Neuronal stem cell (in vitro differentiated cells): ENCODE data around the gene CALU.

Source experiments
- DNase-seq: peaks from one replicate; pipeline ENCODE4 v3.0.0-alpha.2; 2013; ENCODE audit warnings: low spot score
- H2AFZ ChIP-seq: one replicate; pipeline ENCODE4 v1.6.1; 2013; ENCODE audit warnings: mild to moderate bottlenecking, low read length, inconsistent platforms
- H2AK5ac ChIP-seq: 2 replicates; pipeline ENCODE4 v1.6.1; 2013; ENCODE audit warnings: low read depth, mild to moderate bottlenecking, inconsistent platforms, low read length, moderate library complexity, mixed read lengths
- H2BK120ac ChIP-seq: 2 replicates; pipeline ENCODE4 v1.6.1; 2013; ENCODE audit warnings: low read depth, mild to moderate bottlenecking, inconsistent platforms, low read length, moderate library complexity, mixed read lengths
- H2BK12ac ChIP-seq: one replicate; pipeline ENCODE4 v1.6.1; 2013; ENCODE audit warnings: low read length, inconsistent platforms
- H2BK15ac ChIP-seq: 2 replicates; pipeline ENCODE4 v1.6.1; 2013; ENCODE audit warnings: mild to moderate bottlenecking, low read length, inconsistent platforms, mixed read lengths
- H2BK5ac ChIP-seq: one replicate; pipeline ENCODE4 v1.6.1; 2013; ENCODE audit warnings: inconsistent platforms, mild to moderate bottlenecking, low read length, moderate library complexity
- H3K14ac ChIP-seq: one replicate; pipeline ENCODE4 v1.6.1; 2013; ENCODE audit warnings: low read length, inconsistent platforms
- H3K18ac ChIP-seq: 2 replicates; pipeline ENCODE4 v1.6.1; 2013; ENCODE audit warnings: low read length, inconsistent platforms
- H3K23ac ChIP-seq: 2 replicates; pipeline ENCODE4 v1.6.1; 2013; ENCODE audit warnings: low read depth, mild to moderate bottlenecking, mixed read lengths, low read length, inconsistent platforms; ENCODE audit not compliant: poor library complexity
- H3K27ac ChIP-seq: replicated peaks from 3 replicates; pipeline ENCODE4 v1.5.1; 2013; ENCODE audit warnings: low read length, inconsistent platforms
- H3K27me3 ChIP-seq, 3 experiments: 2 replicates each; pipeline ENCODE4 v1.6.1; 2013; ENCODE audit warnings: low read length in 3 of 3, mild to moderate bottlenecking in 2 of 3, inconsistent platforms in 1 of 3, low read depth in 1 of 3, mixed read lengths in 1 of 3, moderate library complexity in 1 of 3; ENCODE audit not compliant: control insufficient read depth in 3 of 3, insufficient read depth in 3 of 3
- H3K36me3 ChIP-seq, 2 donors: replicated peaks in 1 of 2; 2 replicates each; pipeline ENCODE4 v1.6.1; 2013; ENCODE audit warnings: low read length in 2 of 2; ENCODE audit not compliant: control insufficient read depth in 2 of 2, insufficient read depth in 2 of 2
- H3K4ac ChIP-seq: 2 replicates; pipeline ENCODE4 v1.6.1; 2013; ENCODE audit warnings: inconsistent platforms, mild to moderate bottlenecking, low read length, moderate library complexity
- H3K4me1 ChIP-seq, 2 donors: 1 replicate in 1 of 2; 2 replicates in 1 of 2; pipeline ENCODE4 v1.6.1; 2013; ENCODE audit warnings: low read length in 2 of 2, low read depth in 1 of 2; ENCODE audit not compliant: control insufficient read depth in 2 of 2, insufficient read depth in 1 of 2
- H3K4me2 ChIP-seq: one replicate; pipeline ENCODE4 v1.6.1; 2013; ENCODE audit warnings: mild to moderate bottlenecking, low read length, inconsistent platforms; ENCODE audit not compliant: insufficient read depth, poor library complexity, severe bottlenecking
- H3K4me3 ChIP-seq, 2 donors: 2 replicates each; pipeline ENCODE4 v1.5.1; 2013; ENCODE audit warnings: low read length in 2 of 2, mild to moderate bottlenecking in 2 of 2, inconsistent platforms in 1 of 2, moderate library complexity in 1 of 2
- H3K79me1 ChIP-seq: one replicate; pipeline ENCODE4 v1.6.1; 2013; ENCODE audit warnings: low read depth, mild to moderate bottlenecking, inconsistent platforms, low read length, moderate library complexity
- H3K9ac ChIP-seq: one replicate; pipeline ENCODE4 v1.6.1; 2013; ENCODE audit warnings: mild to moderate bottlenecking, low read depth, low read length, inconsistent platforms; ENCODE audit not compliant: poor library complexity
- H3K9me3 ChIP-seq, 2 donors: replicated peaks in 1 of 2; 2 replicates each; pipeline versions ENCODE3 to v1.6.1; 2013; ENCODE audit warnings: low read length in 2 of 2, mild to moderate bottlenecking in 2 of 2, inconsistent platforms in 1 of 2, low read depth in 1 of 2, mixed read lengths in 1 of 2, moderate library complexity in 1 of 2; ENCODE audit not compliant: control insufficient read depth in 2 of 2, insufficient read depth in 1 of 2
- H4K8ac ChIP-seq: one replicate; pipeline ENCODE4 v1.6.1; 2013; ENCODE audit warnings: low read depth, mild to moderate bottlenecking, inconsistent platforms, low read length, moderate library complexity
- H4K91ac ChIP-seq: one replicate; pipeline ENCODE4 v1.6.1; 2013; ENCODE audit warnings: low read length, low read depth, mild to moderate bottlenecking, inconsistent platforms; ENCODE audit not compliant: poor library complexity
- WGBS, 2 donors: extraction: QIAGEN DNeasy Blood & Tissue Kit; methylation state at CpG; one replicate each; pipeline ENCODE4 v1.1.7; 2013; ENCODE audit warnings: missing lambda C conversion rate in 2 of 2, mixed read lengths in 1 of 2; ENCODE audit not compliant: insufficient read length in 2 of 2, insufficient replicate concordance in 1 of 2; ENCODE audit errors: extremely low coverage in 2 of 2; 5-methylcytosine and 5-hydroxymethylcytosine counted together

The CALU gene

DNA sequence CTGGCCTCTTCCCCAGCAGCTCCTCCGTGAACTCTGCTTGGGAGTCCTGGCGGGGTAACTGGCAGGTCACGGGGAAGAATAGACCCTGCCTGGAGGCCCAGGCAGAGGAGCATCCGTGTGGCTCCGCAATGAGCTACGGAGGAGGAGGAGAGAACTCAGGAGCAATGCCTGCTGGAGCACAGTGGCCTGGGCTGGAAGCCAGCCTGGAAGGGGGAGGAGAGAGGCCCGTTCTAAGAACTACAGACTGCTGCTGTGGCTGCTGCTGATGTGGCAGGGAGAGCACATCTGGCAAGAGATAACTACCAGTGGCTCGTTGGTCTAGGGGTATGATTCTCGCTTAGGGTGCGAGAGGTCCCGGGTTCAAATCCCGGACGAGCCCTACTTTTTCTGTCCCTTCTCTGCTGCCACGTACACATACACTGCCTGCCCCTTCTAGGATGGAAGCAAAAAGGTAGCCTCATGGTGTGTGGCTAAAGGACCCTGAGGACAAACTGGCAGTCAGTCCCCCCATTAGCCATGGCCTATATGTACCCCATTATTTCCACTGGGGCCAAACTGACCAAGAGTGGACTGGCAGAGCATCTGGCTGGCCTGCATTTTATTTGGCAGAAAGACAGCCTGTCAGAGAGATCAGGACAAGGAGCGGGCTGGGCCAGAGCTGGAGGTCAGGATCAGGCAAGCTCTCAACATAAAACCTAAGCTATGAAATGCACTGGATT lies 44.1 kb downstream of the CALU start:
- H2AFZ ChIP-seq, result peak overlapping the region; percentile 58

GRCh38 chr7:128785738-128786137 lies 46.6 kb downstream of the CALU start:
- H3K79me1 ChIP-seq, result no peaks in the 10 kb centered on the region
- no peak overlapping the region for H3K4me3 ChIP-seq
- H2BK12ac ChIP-seq, result no peak overlapping the region
- H3K4me2 ChIP-seq, result no peak overlapping the region
- no peak for DNase-seq
- peaks cover 0 to 2% (median 0%) of the 10 kb centered on the region in 3 experiments for H3K27me3 ChIP-seq
- H2BK5ac ChIP-seq, result no peak overlapping the region
- H2AK5ac ChIP-seq, result no peak overlapping the region
- no peak overlapping the region for H3K14ac ChIP-seq
- no peak overlapping the region for H2BK120ac ChIP-seq
- no peak overlapping the region for H3K4ac ChIP-seq
- no peaks in the 10 kb centered on the region for H3K36me3 ChIP-seq
- H4K91ac ChIP-seq, result no peak overlapping the region
- H3K4me1 ChIP-seq, result peaks cover 3 to 4% of the 10 kb centered on the region in 2 donors
- no peak overlapping the region for H2BK15ac ChIP-seq
- H3K9ac ChIP-seq, result no peak overlapping the region
- H3K27ac ChIP-seq, result no peak overlapping the region
- H2AFZ ChIP-seq, result no peak overlapping the region
- no peak overlapping the region for H4K8ac ChIP-seq
- WGBS, 2 donors, result no CpG with 5 or more reads among the region's 3 CpGs
- no peaks in the 10 kb centered on the region for H3K9me3 ChIP-seq
- no peak overlapping the region for H3K23ac ChIP-seq
- H3K18ac ChIP-seq, result no peak overlapping the region

More for the DNA sequence above, 44.1 kb downstream of the CALU start:
- no peaks in the 10 kb centered on the region for H3K36me3 ChIP-seq
- H2BK15ac ChIP-seq, result no peak overlapping the region
- H2BK120ac ChIP-seq, result no peak overlapping the region
- no peak overlapping the region for H3K4ac ChIP-seq
- no peak overlapping the region for H2AK5ac ChIP-seq
- H3K9ac ChIP-seq, result no peak overlapping the region
- H3K23ac ChIP-seq, result peak overlapping the region; percentile 20
- peak overlapping the region; percentile 39 for H3K18ac ChIP-seq
- H3K27me3 ChIP-seq, result peaks cover 0 to 2% (median 0%) of the 10 kb centered on the region in 3 experiments
- DNase-seq, result no peak
- no peak overlapping the region for H2BK12ac ChIP-seq
- H3K14ac ChIP-seq, result no peak overlapping the region
- WGBS, 2 donors, result no CpG with 5 or more reads among the region's 15 CpGs
- peak overlapping the region in 1 of 2 donors; percentile 33 for H3K4me3 ChIP-seq
- H4K8ac ChIP-seq, result no peak overlapping the region
- H3K27ac ChIP-seq, result no peak overlapping the region
- no peak overlapping the region for H2BK5ac ChIP-seq
- H3K4me2 ChIP-seq, result no peak overlapping the region
- peaks cover 0 to 2% of the 10 kb centered on the region in 2 donors for H3K4me1 ChIP-seq
- no peak overlapping the region for H4K91ac ChIP-seq
- no peaks in the 10 kb centered on the region for H3K9me3 ChIP-seq
- no peaks in the 10 kb centered on the region for H3K79me1 ChIP-seq

GRCh38 chr7:128788446-128789412 lies 49.6 kb downstream of the CALU start:
- Histone ChIP-seq H3K79me1 (peaks cover 5% of the 10 kb centered on the region), H3K4me1 (peaks cover 7 to 10% of the 10 kb centered on the region in 2 donors), H3K36me3 (no peaks in the 10 kb centered on the region), H3K27me3 (peaks cover 0 to 2% (median 0%) of the 10 kb centered on the region in 3 experiments), H3K18ac (no peak overlapping the region), H3K9me3 (no peaks in the 10 kb centered on the region), H2BK5ac (peak overlapping the region; percentile 83), H4K8ac (no peak overlapping the region), H3K9ac (no peak overlapping the region), H3K27ac (no peak overlapping the region), H2AK5ac (no peak overlapping the region), H3K4ac (no peak overlapping the region), H4K91ac (no peak overlapping the region), H3K14ac (no peak overlapping the region), H3K4me2 (no peak overlapping the region), H2BK120ac (no peak overlapping the region), H3K4me3 (no peak overlapping the region), H2BK15ac (no peak overlapping the region), H2AFZ (no peak overlapping the region), H2BK12ac (no peak overlapping the region), H3K23ac (no peak overlapping the region)
- no peak for DNase-seq
- WGBS, 2 donors, result no CpG with 5 or more reads among the region's 9 CpGs
